Measurements from ENCODE around the gene ELF1. TPM values are rescaled to one million over a fixed set of nuclear protein-coding genes. Genes with fewer than 3 reads are reported as not detected.

The ELF1 gene
- polyA plus RNA-seq, 3 donors, result 48.0 to 50.7 (median 50.1) TPM

DNA sequence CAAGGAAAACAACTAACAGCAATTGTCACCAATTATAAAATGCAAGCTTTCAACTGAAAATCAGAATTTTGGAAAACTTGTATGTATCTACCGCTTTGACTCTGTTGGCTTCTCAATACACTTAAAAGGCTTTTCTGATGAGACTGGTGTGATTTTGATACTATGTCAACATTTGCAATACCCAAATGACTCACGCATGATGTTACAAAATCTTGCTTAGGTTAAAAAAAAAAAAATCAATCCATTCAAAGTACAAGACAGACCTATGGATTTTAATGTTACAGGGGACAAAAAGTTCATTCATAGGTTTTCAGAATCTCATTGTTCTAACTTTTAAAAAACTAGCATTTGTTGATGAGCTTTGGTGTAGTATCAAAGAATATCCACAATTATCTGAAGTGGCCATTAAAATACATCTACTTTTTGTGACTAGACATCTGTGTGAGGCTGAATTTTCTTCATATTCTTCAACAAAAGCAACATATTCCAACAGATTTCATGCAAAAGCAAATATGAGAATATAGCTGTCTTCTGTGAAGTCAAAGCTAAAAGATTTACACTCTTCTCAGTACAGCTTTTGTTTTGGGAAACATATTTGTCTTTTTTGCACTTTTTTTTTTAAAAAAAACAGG lies 10.7 kb downstream of the ELF1 start:
- no peak for DNase-seq (ENCODE audit: low read depth in 3 of 3, low spot score in 2 of 3)

DNA sequence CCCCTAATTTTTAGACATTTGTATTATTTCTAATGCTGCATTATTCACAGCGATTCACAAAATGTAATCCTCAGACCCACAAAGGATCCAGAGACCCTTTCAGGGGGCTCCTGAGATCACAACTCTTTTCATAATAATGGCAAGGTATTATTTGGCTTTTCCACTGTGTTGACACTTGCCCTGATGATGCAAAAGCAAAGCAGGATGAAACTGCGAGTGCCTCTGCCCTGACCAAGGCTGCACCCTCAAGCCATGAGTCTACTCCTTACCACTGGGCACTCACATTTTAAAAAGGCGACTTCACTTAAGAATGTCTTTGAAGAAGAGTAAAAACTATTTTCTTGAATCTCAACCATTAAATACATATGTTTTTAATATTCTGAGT lies 11.4 kb downstream of the ELF1 start:
- no peak for DNase-seq (ENCODE audit: low read depth in 3 of 3, low spot score in 2 of 3)

DNA sequence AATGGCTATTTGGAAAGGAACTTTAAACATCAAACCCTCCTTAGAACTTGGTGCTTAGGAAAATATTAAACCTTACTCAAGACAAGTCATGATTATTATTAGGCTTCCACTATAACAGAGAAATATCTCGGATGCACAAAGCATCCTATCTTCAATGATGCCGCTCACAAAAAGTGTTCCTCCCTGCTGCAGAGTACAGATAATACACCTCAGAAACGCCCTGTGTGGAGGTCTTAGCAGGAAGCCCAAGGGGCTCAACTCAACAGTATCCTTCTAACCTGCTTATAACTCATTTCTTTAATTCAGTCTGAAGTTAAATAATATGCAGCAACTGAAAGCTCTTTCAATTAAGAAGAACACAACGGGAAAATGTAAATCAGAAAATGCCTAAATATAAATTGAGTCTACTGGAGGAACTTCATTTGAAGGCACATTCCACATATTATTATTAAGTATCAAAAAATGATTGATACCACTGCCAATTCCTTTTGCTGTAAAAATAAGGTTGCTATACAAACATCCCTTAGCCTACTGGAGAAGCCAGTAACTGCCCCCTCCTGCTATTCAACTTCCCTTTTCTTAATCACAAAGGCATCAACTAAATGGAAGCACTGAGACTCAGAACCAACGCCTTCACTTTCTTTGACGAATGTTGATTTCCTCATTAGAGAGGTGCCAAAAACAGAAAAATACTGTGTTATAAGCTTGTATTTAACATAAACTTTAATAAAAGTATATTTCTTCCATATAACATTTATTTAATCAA lies 12.0 kb downstream of the ELF1 start:
- DNase-seq (ENCODE audit: low read depth in 3 of 3, low spot score in 2 of 3), result no peak

DNA sequence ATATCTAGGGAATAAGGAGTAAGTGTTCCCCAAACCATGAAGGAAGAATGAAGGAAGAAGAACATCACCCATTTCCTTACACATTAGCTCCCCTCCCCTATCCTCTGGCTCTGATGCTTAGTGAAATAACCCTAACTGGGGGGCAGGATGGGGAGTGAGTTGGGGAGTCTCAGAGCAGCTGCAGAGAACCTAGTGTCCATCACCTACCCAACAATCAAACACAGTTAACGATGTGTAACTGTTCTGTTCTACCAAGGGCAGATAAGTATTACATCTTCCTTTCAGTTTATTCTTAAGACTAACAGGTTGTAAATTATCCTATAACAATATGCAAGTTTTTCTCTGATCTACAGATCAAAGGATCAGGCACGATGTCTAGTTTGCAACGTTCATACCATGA lies 12.8 kb downstream of the ELF1 start:
- no peak for DNase-seq (ENCODE audit: low read depth in 3 of 3, low spot score in 2 of 3)

DNA sequence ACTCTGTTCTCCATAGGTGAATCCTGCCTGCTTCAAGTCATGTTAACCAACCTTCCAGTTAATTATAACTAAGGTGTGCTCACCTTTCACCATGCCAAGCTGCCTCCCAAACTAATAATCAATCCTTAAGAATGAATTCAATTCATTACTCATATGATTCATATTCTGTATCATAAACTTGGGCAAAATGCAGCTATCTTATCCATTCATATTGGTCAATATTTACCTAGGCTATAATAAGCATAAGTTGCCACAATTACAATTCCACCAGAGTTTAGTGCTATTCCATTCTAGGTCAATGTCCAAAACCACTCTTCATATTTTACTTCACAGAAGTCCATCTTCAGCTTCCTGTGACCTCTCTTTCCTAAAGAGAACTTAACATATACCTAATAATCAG lies 13.4 kb downstream of the ELF1 start:
- no peak for DNase-seq (ENCODE audit: low read depth in 3 of 3, low spot score in 2 of 3)

DNA sequence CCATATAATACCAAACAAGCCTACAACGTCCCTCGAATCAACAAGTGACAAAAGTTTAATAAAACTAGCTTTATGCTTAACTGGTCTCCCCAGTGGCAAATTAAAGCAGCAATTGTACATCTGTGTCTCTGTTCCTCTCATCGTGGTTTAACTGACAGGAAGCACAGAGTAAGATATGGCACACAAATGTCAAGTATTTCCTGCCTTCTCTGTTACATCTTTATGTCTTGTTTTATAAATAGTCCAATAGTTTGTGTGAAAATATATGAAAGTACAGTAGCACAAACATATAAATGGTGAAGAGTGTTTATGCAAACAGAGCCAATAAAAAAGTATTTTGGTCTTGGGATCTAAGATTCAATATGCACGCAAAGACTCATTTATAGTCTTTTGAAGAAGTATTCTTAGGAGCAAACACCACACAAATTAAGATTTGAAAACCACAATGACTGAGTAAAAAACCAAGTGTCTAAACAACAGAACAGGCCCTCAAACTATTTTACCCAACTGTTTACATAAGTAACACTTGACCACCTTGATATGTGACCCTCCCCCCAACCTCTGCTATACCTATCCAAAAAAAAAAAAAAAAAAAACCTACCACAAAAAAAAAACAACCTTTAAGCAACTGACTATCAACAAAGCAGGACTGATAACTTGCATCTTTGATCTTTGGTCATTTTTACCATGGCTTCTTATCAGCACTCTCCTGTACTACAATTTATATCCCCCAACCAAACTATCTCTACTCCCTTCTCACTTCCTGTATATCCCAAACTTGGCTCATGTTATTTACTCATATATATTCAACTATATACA lies 14.0 kb downstream of the ELF1 start:
- no peak for DNase-seq (ENCODE audit: low read depth in 3 of 3, low spot score in 2 of 3)

DNA sequence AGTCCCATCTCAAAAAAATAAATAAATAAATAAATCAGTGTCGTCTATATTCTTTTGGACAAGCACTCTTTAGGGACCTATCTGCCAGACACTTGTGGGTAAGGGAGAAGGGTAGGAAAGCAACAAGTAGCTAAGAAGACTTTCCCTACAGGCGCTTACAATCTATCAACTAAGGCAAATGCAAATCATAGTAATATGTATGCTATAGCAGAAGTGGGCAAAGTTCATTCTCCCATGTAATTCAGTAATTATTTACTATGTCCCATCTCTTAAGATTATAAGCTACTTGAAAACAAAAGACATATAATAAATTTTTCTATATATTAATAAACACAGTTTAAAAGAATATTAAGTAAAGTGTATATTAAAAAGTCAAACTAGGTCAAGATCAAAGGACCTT lies 16.5 kb downstream of the ELF1 start:
- DNase-seq (ENCODE audit: low read depth in 3 of 3, low spot score in 2 of 3), result no peak

DNA sequence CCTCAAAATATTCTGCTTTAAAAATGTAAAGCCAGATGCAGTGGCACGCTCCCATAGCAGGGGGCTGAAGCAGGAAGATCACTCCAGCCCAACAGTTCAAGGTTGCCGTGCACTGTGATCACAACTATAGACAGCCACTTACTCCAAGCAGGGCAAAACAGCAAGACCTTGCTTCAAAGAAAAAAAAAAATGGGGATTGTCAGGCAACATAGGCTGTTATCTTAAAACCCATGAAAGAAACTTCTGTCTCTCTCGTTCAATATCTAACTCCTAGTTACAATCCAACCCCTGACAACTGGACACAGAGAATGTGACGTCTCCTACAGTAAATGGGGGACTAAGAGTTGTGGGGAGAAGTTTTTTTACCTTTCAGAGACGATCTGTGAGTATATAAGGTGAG lies 17.4 kb downstream of the ELF1 start:
- DNase-seq (ENCODE audit: low read depth in 3 of 3, low spot score in 2 of 3), result no peak

DNA sequence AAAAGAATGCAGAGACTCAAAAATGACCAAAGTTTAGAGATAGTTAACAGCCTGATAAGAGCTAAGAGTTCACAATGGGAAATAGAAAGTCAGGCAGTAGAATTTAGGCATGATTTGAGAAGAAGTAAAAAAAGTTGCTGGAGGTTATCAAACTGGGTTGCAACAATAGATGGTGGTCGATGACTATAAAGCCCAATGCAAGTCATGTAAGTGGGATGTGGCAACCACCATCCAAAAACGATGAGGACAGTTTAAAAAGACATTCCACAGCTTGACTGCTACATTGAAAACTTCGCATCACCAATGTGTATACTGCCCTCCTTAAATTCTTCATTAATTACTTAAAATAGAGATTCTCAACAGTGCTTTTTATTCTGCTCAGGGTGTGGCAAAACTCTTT lies 19.7 kb downstream of the ELF1 start:
- DNase-seq (ENCODE audit: low read depth in 3 of 3, low spot score in 2 of 3), result no peak

DNA sequence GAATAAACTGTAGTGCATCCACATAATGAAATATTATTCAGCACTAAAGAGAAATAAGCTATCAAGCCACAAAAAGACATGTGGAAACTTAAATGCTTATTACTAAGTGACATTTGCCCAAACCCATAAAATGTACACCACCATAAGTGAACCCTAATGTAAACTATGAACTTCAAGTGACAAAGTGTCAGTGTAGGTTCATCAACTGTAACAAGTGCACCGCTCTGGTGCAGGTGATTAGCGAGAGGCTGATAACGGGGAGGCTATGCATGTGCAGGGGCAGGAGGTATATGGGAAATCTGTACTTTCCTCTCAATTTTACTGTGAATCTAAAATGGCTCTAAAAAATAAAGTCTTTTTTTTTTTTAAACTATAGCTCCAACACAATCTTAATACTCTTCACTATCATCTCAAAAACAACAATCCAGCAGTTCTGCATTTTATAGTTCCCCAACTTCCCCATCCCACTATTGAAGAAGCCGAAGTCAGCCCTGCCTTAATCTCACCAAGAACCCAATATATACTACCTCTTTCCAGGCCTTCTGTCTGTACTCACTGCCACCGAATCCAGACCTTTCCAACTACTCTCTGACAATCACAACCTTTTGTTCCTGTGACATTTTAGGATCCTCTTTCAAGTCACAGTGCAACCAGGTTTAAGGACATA lies 22.6 kb downstream of the ELF1 start:
- no peak for DNase-seq (ENCODE audit: low read depth in 3 of 3, low spot score in 2 of 3)

DNA sequence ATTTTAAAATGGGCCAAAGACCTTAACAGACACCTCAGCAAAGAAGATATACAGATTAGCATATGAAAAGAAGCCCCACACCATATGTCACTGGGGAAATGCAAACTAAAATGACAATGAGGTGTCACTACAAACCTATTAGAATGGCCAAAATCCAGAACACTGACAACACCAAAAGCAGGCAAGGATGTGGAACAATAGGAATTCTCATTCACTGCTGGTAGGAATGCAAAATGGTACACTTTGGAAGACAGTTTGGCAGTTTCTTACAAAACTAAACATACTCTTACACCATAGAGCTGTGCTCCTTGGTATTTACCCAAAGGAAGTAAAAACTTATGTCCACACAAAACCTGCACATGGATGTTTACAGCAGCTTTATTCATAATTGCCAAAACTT lies 23.1 kb downstream of the ELF1 start:
- DNase-seq (ENCODE audit: low read depth in 3 of 3, low spot score in 2 of 3), result no peak

DNA sequence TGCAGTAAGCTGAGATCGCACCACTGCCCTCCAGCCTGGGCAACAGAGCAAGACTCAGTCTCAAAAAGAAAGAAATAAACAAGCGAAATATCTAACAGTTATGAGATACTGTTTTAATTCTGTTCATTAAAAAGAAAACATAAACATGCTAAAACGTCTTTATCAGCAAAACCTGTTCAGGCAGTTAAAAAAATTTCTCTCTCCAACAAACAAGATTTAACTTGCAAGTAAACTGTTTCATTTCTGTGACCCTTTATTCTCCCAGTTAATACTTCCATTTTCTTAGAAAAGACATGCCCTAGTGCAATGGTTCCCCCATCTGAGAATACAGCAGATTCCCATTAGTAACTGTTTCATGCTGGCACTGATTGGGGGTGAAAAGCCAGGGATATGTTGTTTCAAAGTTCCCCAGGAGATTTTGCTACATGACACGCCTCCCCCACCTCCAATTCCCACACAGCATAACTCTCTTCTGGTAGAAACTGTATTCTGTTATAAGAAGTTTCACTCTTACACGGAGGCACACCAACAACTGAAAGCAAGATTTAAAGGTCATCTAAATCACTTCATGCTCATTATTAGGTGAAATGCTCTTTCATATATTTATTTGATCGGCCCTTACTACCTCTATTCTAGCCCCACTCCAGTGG lies 24.4 kb downstream of the ELF1 start:
- DNase-seq (ENCODE audit: low read depth in 3 of 3, low spot score in 2 of 3), result no peak

DNA sequence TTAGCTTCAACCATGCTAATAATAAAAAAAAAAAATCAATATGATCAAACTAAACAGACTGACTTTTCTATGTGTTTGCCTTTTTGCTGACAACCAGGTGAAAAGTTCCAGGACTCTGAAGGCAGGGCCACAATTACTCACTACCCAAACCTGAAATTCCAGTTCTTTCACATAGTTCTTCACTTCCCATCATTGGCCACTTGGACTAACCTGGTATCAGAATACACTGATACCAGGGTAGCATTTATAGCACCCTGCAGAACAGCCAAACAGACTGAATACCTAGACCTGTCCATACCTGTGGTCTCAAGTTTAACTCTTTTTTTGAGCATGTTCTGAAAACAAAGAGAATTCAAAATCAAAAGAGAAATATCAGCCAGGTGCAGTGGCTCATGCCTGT lies 25.1 kb downstream of the ELF1 start:
- DNase-seq (ENCODE audit: low read depth in 3 of 3, low spot score in 2 of 3), result peak in 2 of 3 donors; percentile 47 to 50

DNA sequence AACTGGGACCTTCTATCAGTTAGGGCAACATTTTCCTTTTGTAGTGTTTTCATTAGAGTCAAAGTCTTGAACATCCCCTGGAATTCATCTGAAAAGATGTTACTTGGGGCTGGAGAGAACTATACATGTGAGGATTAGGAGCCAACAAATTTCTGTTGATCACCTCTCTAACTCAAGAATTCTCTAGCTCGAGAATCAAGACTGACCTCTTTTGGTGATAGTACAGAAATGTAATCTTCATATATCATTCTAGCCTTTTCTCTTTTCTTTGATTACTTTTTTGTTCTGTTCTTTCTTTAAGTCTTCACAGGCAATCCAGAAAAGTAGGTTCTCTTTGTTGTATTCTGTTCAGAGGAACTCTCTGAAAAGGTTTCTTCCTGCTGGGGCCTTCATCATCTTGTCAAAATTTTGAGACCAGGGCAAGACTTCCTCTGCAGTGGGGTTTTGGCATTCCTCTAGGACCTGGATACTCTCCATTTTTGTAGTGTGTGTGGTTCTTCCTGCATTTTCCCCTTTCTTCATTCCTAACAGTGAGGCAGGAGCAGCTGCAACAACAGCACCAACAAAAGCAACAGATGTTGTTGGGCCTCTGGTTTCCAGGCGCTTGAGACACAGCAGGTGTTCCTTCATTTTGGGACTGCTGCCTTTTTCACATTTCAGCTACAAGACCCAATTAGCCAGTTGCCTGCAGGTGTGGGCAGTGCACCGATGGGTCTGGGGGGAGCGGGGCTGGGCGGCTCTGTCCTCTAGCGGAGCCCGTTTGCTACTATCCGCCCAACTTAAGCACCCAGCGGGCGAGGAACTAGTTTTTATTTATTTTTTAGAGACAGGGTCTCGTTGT lies 26.2 kb downstream of the ELF1 start:
- no peak for DNase-seq (ENCODE audit: low read depth in 3 of 3, low spot score in 2 of 3)

DNA sequence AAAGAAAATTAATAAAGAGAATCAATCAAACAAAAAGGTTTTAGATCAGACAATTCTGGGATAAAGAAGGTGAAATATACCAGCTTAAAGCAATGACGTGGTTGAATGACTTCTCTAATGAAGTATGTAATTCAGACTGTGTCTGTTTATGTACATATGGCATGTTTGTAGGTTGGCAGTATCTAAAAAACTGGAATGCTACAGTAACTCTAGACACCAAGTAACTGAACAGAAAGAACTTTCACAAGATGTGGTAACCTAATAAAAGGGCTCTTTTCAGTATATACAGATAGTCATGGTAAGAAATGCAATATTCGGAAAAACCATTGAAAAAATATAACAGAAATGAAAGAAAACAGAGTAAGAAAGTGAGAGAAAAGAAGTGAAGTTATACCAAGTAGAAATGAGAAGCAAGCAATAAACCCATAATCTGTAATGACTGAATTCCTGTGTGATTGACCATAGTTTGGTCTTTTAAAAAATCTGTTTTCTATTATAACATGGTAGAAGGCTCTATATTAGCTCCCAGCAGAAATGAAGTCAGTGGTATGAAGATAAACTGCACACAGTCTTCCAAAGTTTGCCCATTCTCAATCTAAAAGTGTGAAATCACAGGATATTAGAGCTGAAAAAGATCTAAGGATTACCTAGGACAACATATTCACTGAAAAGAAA lies 31.4 kb downstream of the ELF1 start:
- DNase-seq (ENCODE audit: low read depth in 3 of 3, low spot score in 2 of 3), result no peak

DNA sequence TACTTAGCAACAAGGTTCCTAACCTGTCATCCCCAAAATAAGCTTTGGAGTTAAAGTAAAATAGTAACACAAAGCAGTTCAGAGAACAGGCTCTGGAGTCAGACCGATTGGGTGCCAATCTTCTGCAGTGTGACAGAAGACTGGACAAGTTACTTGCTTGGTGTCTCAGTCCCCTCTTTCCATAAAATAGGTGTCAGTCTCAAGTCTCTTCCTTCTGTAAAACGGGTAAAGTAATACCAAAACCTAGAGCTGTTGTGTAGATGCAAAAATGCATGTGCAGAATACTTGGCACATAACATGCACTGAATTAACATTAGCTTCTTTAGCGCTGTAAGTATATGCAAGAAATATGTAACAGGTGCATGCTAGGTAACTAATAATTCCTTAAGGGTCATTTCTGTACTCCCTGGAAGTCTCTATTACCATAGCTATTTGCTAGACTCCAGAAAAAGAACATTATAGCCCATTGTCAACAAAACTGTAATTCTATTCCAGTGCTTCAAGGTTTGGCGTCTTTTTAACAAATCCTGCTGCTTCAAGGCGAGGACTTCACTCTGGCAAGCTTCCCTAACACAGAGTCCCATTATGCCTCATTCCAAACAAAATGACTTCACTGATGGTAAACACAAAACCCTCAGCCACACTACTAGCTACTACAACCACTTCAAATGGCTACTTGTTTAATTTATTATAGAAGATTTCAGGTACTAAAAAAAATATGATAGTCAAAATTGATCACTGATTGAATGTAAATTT lies 32.8 kb downstream of the ELF1 start:
- no peak for DNase-seq (ENCODE audit: low read depth in 3 of 3, low spot score in 2 of 3)

DNA sequence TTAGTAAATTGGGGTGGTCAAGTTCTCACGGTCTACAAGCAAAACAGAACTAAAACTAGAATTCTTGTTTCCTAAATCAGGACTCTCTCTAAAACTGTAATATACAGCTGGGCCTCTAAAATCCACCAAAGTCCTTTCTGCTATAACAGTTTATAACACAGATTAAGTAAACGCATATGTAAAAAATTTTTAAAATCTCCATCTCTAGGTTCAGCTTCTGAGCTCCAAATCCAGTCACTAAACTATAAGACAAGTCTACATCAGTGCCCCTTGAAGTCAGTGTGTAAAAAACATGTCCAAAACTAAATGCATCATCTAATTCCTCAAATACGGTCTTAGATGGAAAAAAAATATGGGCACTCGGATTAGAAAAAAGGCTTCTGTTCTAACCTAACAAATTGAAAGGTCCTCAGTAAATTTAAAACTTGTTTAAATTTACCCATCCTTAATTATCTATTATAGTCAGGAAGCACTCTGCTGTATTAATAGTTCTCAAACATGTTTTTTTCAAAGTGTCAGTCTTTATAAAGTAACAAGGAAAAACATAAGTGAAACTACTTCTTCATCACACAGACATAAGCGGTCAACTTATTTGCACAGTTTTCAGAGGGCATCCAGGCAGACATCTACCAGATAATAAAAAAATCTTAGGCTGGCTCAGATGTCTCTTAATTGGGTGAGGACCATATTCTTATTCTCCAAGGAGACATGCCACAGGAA lies 33.6 kb downstream of the ELF1 start:
- no peak for DNase-seq (ENCODE audit: low read depth in 3 of 3, low spot score in 2 of 3)

Measured in right renal cortex interstitium (tissue), 3 donors.